PC-9 (cell line): Measurements from ENCODE around the gene TMEM205.

Experiments used
- EZH2 ChIP-seq: fragments of 200-600 bp; sonication (generic); IDR thresholded peaks from 2 replicates; pipeline ENCODE4 v1.8.0; 2017; ENCODE audit warnings: antibody characterized with exemption, low read depth
- TF ChIP-seq, protein P1 (sequence below): fragments of 200-600 bp; sonication (generic); conservative IDR thresholded peaks from 2 replicates; pipeline ENCODE4 v1.6.1; 2017; ENCODE audit warnings: mixed run types, antibody characterized with exemption, mild to moderate bottlenecking, moderate library complexity

DNA sequence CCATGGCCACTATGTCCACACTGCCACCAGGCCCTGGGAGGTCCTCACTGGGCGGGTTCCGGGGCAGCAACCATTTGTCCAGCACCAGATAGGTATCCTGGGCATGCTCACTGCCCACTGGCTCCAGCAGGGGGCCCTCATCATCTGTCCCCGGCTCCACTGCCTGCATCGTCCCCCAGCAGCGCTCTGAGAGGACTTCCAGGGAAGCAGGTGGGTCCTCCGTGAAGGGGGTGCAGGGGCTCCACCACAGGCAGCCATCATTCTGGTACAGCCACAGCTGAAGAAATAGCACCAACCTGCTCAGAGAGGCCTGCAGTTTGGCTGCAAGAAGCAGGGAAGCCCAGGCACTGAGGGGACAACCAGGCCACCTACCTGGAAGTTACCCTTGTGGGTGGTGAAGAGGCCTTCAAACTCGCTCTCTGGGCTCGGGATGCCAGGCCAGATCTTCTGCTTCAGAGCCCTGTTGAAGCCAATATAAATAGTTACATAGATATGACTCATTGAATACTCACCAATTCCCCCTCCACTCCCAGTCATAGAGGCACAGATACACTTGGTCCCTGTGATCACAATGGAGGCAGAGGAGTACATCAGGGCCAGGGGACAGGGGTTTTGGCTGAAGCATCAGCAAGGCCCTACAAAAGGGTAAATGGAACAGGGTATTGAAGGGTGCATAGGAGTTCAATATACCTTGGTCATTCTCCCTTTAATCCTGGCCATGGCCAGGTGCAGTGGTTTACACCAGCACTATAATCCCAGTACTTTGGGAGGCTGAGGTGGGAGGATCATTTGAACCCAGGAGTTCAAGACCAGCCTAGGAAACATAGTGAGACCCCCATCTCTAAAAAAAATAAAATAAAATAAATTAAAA, 32.5 kb upstream of the TMEM205 start:
- TF ChIP-seq, protein P1, sequence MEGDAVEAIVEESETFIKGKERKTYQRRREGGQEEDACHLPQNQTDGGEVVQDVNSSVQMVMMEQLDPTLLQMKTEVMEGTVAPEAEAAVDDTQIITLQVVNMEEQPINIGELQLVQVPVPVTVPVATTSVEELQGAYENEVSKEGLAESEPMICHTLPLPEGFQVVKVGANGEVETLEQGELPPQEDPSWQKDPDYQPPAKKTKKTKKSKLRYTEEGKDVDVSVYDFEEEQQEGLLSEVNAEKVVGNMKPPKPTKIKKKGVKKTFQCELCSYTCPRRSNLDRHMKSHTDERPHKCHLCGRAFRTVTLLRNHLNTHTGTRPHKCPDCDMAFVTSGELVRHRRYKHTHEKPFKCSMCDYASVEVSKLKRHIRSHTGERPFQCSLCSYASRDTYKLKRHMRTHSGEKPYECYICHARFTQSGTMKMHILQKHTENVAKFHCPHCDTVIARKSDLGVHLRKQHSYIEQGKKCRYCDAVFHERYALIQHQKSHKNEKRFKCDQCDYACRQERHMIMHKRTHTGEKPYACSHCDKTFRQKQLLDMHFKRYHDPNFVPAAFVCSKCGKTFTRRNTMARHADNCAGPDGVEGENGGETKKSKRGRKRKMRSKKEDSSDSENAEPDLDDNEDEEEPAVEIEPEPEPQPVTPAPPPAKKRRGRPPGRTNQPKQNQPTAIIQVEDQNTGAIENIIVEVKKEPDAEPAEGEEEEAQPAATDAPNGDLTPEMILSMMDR = peak; percentile 67
- TF ChIP-seq EZH2 = no peak
